Measurements from ENCODE around the gene CD200R1L.

DNA sequence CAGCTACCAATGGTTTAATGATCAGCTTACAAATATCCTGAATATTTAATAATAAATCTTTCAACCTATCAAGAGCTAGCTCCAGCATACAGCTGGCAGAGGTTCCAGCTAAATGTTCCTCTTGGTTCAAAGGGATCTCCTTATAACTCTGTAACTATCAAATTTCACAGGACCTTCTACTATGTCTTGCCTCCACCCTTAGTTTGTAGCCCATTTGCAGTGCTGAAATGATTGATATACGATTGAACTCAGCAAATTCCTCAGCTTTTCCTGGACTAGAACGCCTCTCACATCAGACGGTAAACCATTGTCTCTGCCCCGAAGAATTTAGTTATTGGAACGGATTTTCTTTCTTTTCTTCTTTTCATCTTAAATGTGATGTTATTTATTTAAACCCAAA is 41.5 kb downstream of the CD200R1L start:
- TF ChIP-seq CTCF (conservative IDR thresholded peaks at IDR 0.05; ENCODE audit: low read length) (no peak), EZH2phosphoT487 (IDR thresholded peaks at IDR 0.05; ENCODE audit: borderline replicate concordance) (no peak)

Measured in Loucy (cell line).